HepG2 (cell line): ENCODE measurements around the gene MAST1. TPM values are rescaled to one million over a fixed set of nuclear protein-coding genes. Genes with fewer than 3 reads are reported as not detected.

ENCODE experiments used
- ETV5 ChIP-seq: IDR thresholded peaks from 2 replicates; pipeline ENCODE4 v1.6.1; 2018; ENCODE audit warnings: missing biosample characterization, missing genetic modification reagents, inconsistent platforms, borderline replicate concordance
- MAFG ChIP-seq: sonication (generic); formaldehyde crosslinking; IDR thresholded peaks from 2 replicates; pipeline ENCODE4 v1.5.1; 2020; ENCODE audit warnings: mild to moderate bottlenecking, missing genetic modification reagents
- TAF15 ChIP-seq: fragments of 200-400 bp; formaldehyde crosslinking; IDR thresholded peaks from one replicate; pipeline ENCODE4 v1.6.1; 2018; ENCODE audit warnings: mild to moderate bottlenecking, low read depth, low read length; ENCODE audit not compliant: poor library complexity, severe bottlenecking
- ZBTB8A ChIP-seq: sonication (generic); formaldehyde crosslinking; IDR thresholded peaks from 2 replicates; pipeline ENCODE4 v1.4.0; 2020; ENCODE audit warnings: mild to moderate bottlenecking, low read depth, missing genetic modification reagents, borderline replicate concordance
- ZNF883 ChIP-seq: sonication (generic); formaldehyde crosslinking; IDR thresholded peaks from 2 replicates; pipeline ENCODE4 v1.5.1; 2020; ENCODE audit warnings: mild to moderate bottlenecking, missing genetic modification reagents; ENCODE audit errors: not compliant biosample characterization
- polyA plus RNA-seq, 8 experiments: library from polyadenylated mRNA; depleted of rRNA in 3 of 8; stranded (reverse) in 7 of 8; unstranded in 1 of 8; fragments of >200 nt; fragmentation: Illumina TruSeq in 4 of 8; extraction: Trizol in 4 of 8; gene quantifications; 2 replicates each; pipeline versions ENCODE4 v1.2.1 to v1.2.3, GENCODE V29; 2011 to 2016; ENCODE audit warnings: low read depth in 4 of 8, missing spikeins in 1 of 8, mixed read lengths in 1 of 8; ENCODE audit not compliant: insufficient read depth in 1 of 8
- total RNA-seq, 5 experiments: library from RNA; depleted of rRNA; stranded (reverse); fragments of >200 nt; fragmentation: Illumina TruSeq; extraction: Trizol; gene quantifications; 2 replicates each; pipeline ENCODE4 v1.2.3, GENCODE V29; 2016; ENCODE audit warnings: low read depth in 1 of 5
- TF ChIP-seq, protein P1 (sequence below): sonication (generic); formaldehyde crosslinking; IDR thresholded peaks from 2 replicates; pipeline ENCODE4 v1.4.0; 2020; ENCODE audit warnings: low read depth, mild to moderate bottlenecking, missing genetic modification reagents
- TF ChIP-seq, protein P2 (sequence below), 2 experiments: fragments of 450-650 bp in 1 of 2; sonication (generic) in 1 of 2; formaldehyde crosslinking in 1 of 2; IDR thresholded peaks; 2 replicates each; pipeline versions ENCODE4 v1.6.1 to v1.8.0; 2016 to 2022; ENCODE audit warnings: antibody characterized with exemption in 1 of 2, mild to moderate bottlenecking in 1 of 2, missing genetic modification reagents in 1 of 2
- TF ChIP-seq, protein P3 (sequence below): conservative IDR thresholded peaks from 2 replicates; pipeline ENCODE4 v1.6.1; 2018; ENCODE audit warnings: missing genetic modification reagents
- TF ChIP-seq, protein P4 (sequence below): IDR thresholded peaks from 2 replicates; pipeline ENCODE4 v1.6.1; 2016; ENCODE audit warnings: mild to moderate bottlenecking

MAST1 gene
- total and polyA plus RNA-seq, 2 of the 13 experiments (the other 11 are each of a cell fraction or from before 2014, with no cell fraction given) = 0.73 to 4.7 TPM

DNA sequence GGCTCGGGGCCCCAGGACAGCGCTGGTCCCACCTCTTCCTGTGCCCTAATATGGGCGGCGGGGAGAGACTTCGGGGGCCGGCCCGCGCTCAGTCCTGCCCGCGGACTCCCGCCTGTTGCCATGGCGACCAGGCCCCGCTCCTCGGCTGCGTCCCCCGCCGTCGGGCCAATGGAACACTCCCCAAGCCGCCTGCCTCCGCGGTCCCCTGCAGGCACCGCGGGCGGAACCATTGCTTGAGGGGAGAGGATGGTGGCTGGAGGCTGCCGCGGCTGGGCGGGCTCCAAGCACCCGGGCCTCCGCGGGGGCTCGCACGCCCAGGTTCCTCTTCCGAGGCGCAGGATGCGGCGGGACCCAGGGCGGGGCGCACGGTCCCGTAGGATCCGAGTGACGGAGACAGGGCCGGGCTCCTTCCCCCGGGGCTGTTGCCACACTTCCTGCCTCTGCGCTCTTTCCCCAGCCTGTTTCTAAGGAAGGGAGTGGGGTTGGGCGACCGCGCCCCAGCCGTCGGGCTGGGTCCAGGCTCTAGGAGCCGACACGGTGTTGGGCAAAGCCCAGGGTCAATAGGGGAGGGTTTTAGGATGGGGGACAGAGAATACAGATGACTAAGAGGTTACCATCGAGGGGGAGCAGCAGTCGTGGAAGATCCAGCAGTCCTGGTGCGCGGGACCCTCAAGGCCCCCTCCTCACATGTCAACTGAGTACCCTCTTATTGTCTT lies 48.3 kb upstream of the MAST1 start (continued):
- TF ChIP-seq, protein P1, sequence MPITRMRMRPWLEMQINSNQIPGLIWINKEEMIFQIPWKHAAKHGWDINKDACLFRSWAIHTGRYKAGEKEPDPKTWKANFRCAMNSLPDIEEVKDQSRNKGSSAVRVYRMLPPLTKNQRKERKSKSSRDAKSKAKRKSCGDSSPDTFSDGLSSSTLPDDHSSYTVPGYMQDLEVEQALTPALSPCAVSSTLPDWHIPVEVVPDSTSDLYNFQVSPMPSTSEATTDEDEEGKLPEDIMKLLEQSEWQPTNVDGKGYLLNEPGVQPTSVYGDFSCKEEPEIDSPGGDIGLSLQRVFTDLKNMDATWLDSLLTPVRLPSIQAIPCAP (CRISPR knock-in tag) = no peak
- peak; percentile 67; the same call in 1 of the 2 replicates for TF ChIP-seq ETV5 (CRISPR knock-in tag)
- TF ChIP-seq, protein P2, sequence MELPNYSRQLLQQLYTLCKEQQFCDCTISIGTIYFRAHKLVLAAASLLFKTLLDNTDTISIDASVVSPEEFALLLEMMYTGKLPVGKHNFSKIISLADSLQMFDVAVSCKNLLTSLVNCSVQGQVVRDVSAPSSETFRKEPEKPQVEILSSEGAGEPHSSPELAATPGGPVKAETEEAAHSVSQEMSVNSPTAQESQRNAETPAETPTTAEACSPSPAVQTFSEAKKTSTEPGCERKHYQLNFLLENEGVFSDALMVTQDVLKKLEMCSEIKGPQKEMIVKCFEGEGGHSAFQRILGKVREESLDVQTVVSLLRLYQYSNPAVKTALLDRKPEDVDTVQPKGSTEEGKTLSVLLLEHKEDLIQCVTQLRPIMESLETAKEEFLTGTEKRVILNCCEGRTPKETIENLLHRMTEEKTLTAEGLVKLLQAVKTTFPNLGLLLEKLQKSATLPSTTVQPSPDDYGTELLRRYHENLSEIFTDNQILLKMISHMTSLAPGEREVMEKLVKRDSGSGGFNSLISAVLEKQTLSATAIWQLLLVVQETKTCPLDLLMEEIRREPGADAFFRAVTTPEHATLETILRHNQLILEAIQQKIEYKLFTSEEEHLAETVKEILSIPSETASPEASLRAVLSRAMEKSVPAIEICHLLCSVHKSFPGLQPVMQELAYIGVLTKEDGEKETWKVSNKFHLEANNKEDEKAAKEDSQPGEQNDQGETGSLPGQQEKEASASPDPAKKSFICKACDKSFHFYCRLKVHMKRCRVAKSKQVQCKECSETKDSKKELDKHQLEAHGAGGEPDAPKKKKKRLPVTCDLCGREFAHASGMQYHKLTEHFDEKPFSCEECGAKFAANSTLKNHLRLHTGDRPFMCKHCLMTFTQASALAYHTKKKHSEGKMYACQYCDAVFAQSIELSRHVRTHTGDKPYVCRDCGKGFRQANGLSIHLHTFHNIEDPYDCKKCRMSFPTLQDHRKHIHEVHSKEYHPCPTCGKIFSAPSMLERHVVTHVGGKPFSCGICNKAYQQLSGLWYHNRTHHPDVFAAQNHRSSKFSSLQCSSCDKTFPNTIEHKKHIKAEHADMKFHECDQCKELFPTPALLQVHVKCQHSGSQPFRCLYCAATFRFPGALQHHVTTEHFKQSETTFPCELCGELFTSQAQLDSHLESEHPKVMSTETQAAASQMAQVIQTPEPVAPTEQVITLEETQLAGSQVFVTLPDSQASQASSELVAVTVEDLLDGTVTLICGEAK (IDR thresholded peaks at IDR 0.05) = no peak
- TF ChIP-seq, protein P2 (CRISPR knock-in tag; IDR thresholded peaks at IDR 0.05) = 0 out of 2 replicates have a peak, but pooled peaks have one; percentile 49
- TF ChIP-seq TAF15 = no peak
- peak; percentile 100 for TF ChIP-seq ZBTB8A (CRISPR knock-in tag)
- TF ChIP-seq, protein P3, sequence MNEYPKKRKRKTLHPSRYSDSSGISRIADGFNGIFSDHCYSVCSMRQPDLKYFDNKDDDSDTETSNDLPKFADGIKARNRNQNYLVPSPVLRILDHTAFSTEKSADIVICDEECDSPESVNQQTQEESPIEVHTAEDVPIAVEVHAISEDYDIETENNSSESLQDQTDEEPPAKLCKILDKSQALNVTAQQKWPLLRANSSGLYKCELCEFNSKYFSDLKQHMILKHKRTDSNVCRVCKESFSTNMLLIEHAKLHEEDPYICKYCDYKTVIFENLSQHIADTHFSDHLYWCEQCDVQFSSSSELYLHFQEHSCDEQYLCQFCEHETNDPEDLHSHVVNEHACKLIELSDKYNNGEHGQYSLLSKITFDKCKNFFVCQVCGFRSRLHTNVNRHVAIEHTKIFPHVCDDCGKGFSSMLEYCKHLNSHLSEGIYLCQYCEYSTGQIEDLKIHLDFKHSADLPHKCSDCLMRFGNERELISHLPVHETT (CRISPR knock-in tag) = peak; percentile 54; the same call in 1 of the 2 replicates
- TF ChIP-seq MAFG (CRISPR knock-in tag) = no peak
- no peak for TF ChIP-seq ZNF883 (CRISPR knock-in tag)
- TF ChIP-seq, protein P4, sequence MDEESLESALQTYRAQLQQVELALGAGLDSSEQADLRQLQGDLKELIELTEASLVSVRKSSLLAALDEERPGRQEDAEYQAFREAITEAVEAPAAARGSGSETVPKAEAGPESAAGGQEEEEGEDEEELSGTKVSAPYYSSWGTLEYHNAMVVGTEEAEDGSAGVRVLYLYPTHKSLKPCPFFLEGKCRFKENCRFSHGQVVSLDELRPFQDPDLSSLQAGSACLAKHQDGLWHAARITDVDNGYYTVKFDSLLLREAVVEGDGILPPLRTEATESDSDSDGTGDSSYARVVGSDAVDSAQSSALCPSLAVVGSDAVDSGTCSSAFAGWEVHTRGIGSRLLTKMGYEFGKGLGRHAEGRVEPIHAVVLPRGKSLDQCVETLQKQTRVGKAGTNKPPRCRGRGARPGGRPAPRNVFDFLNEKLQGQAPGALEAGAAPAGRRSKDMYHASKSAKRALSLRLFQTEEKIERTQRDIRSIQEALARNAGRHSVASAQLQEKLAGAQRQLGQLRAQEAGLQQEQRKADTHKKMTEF = peak; percentile 71; the same call in 1 of the 2 replicates
